ENCODE data around the gene NPR3. TPM values are rescaled to one million over a fixed set of nuclear protein-coding genes. Genes with fewer than 3 reads are reported as not detected.

The NPR3 gene
- total RNA-seq, 1 experiment from 2014 or later = 5.8 TPM

DNA sequence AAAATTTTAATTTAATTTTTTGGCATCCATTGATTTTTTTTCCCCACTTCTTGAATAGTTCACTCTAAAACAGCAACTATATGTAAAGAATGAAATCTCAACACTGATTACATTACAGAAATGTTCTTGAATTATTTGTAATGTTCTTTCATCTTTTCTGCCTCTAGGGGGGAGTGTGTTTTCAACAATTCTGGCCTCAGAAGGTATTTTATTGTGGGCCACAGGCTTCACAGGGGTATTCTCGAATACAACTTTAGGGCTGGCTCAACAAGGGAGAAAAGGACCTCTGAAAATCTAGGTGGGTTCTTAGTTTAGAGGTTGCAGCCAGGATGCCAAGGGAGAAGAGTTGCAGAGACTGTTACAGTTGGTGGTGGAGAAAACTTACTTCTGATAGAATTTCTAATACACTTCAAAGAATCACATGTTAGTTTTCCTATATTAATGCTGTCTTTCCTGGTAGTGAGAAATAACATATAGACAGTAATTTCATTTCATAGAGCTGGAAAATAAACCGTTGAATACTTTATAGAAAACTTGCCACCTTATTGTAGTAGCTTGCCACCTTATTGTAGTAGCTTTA is 3.6 kb upstream of the NPR3 start:
- H3K36me3 ChIP-seq = no peaks in the 10 kb centered on the region
- peaks cover 4% of the 10 kb centered on the region for H3K27me3 ChIP-seq
- H3K4me3 ChIP-seq = no peak overlapping the region
- DNase-seq = no peak
- H3K9me3 ChIP-seq = no peaks in the 10 kb centered on the region

DNA sequence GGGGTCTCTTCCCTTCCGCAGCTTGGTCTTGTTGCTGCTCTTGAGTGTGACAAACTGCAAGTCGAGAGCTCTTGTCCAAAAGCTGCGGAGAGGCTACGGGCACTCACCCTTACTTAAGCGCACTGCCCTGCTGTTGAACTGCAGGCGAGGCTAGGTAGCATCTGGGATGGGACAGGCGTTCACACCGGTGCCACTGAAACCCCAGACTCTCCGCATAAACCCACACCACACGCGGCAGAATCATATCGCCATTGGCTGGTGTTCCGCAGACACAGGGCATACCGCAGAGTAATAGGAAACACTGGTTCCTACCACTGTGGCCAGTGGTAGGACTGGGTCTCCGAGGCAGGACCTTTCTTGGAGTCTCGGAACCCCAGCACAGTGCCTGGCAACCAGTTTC is 2.2 kb upstream of the NPR3 start:
- Histone ChIP-seq H3K27me3 (peaks cover 12% of the 10 kb centered on the region), H3K36me3 (no peaks in the 10 kb centered on the region), H3K9me3 (no peaks in the 10 kb centered on the region), H3K4me3 (no peak overlapping the region)
- DNase-seq = no peak

DNA sequence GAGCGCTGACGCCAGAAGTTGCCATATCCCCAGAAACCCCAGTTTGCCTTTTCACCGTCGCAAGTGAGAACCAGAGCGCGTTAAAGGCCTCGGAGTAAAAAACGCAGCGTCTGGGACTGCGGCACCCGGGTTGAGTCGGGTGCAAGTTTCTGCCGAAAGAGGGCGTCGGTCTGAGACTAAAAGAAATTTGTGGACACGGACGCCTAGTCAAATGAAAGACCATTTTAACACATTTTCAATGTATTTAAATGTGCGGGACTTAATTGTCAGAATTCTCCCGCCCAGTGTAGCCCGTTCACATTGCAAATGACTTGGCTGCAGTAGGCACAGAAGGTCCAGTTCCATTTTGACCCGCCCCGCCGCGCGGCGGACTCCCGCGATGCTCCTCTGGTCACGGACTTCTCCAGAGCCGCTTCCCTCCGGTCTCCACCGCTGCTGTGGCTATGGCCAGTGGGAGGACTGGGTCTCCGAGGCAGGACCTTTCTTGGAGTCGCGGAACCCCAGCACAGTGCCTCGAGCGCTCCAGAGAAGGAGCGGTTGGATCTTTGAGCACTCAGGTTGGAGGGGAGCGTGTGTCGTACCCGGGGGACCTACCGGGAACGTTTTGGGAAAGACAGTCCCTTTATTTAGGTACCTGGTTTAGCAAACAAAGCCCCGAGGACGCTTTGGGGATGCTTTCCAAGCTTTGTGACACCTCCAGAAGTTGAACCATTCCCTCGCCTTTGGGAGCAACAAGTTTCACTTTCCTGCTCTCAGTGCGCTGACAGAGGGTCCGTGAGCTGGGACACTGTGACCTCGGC is 1.2 kb upstream of the NPR3 start:
- Histone ChIP-seq H3K27me3 (peaks cover 12% of the 10 kb centered on the region), H3K9me3 (no peaks in the 10 kb centered on the region), H3K36me3 (no peaks in the 10 kb centered on the region), H3K4me3 (peak overlapping the region; percentile 57)
- peak; percentile 79 for DNase-seq

DNA sequence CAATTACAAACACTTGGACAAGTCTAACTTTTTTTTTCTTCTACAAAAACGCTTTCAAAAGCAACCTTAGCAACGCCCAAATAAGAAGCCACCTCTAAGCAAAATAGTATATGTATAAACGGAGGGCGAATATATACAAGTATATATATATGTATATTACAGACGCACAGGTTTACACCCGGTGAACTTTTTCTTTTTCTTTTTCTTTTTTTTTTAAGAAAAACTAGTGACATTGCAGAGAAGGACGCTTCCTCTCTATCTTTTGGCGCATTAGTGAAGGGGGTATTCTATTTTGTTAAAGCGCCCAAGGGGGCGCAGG is 200 bp downstream of the NPR3 start:
- DNase-seq = no peak
- Histone ChIP-seq H3K27me3 (peaks cover 12% of the 10 kb centered on the region), H3K36me3 (no peaks in the 10 kb centered on the region), H3K4me3 (peak overlapping the region; percentile 45), H3K9me3 (no peaks in the 10 kb centered on the region)

DNA sequence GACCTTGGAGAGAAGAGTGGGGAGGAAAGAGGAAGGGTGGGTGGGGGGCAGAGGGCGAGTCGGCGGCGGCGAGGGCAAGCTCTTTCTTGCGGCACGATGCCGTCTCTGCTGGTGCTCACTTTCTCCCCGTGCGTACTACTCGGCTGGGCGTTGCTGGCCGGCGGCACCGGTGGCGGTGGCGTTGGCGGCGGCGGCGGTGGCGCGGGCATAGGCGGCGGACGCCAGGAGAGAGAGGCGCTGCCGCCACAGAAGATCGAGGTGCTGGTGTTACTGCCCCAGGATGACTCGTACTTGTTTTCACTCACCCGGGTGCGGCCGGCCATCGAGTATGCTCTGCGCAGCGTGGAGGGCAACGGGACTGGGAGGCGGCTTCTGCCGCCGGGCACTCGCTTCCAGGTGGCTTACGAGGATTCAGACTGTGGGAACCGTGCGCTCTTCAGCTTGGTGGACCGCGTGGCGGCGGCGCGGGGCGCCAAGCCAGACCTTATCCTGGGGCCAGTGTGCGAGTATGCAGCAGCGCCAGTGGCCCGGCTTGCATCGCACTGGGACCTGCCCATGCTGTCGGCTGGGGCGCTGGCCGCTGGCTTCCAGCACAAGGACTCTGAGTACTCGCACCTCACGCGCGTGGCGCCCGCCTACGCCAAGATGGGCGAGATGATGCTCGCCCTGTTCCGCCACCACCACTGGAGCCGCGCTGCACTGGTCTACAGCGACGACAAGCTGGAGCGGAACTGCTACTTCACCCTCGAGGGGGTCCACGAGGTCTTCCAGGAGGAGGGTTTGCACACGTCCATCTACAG is 760 bp downstream of the NPR3 start:
- Histone ChIP-seq H3K36me3 (no peaks in the 10 kb centered on the region), H3K4me3 (peak overlapping the region; percentile 45), H3K9me3 (no peaks in the 10 kb centered on the region), H3K27me3 (peaks cover 12% of the 10 kb centered on the region)
- DNase-seq = peak; percentile 56

DNA sequence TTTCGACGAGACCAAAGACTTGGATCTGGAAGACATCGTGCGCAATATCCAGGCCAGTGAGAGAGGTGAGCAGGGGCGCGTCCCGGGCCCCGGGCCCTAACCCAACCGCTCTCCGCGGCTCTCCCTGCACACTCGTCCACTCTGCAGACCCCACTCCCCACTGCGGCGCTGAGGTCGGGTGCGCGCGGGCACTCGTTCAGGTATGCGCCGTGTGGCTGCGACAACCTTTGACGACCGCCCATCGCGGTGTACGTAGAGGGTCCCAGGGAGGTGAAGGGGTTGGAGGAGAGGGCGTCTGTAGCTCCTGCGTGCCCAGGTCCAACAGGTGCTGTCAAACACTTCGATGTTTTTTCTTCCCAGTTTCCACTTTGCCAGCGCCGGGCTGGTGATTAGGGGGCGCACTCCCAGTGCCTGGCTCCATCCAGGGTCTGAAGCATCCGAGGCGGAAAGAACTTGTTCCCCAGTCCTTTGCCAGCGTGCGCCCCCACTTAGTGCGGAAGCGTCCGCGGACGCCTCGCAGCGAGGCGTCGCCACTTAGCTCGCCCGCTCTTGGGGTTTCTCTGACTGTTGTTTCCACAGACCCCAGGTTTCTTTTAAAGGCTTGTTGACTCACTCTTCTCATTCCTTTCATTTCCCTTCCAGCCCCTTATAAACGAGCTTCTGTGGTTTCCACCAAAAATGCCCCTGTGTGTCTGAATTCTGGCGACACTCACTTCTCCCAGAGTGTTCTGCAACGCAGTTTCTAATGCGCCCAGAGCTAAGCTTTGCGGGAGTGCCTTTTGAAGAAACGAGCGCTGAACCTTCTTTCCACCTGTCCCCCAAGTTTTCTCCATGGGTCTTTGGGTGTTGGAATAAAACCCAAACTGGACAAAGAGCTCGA is 1.6 kb downstream of the NPR3 start:
- Histone ChIP-seq H3K27me3 (peaks cover 12% of the 10 kb centered on the region), H3K9me3 (no peaks in the 10 kb centered on the region), H3K36me3 (no peaks in the 10 kb centered on the region), H3K4me3 (peak overlapping the region; percentile 45)
- DNase-seq = no peak

DNA sequence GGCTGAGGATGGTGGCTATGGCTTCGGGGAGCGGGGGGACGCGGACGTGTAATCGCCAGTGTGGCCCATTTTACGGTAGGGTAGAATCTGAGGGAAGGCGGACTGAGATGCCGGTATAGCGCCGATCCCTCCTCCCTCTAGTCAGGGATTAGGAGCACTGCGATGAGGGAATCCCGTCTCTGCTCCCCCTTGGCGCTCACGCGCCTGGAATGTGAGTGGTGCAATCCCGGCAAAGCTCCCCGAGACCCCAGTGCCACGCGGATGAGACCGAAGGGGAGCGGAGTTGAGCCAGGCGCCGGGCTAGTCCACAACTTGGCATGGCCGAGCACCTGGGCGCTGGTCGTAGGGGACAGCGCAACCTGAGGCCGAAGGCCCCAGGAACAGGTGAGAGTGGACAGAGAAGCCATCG is 2.2 kb downstream of the NPR3 start:
- Histone ChIP-seq H3K27me3 (peaks cover 12% of the 10 kb centered on the region), H3K4me3 (peak overlapping the region; percentile 15), H3K9me3 (no peaks in the 10 kb centered on the region), H3K36me3 (no peaks in the 10 kb centered on the region)
- no peak for DNase-seq

DNA sequence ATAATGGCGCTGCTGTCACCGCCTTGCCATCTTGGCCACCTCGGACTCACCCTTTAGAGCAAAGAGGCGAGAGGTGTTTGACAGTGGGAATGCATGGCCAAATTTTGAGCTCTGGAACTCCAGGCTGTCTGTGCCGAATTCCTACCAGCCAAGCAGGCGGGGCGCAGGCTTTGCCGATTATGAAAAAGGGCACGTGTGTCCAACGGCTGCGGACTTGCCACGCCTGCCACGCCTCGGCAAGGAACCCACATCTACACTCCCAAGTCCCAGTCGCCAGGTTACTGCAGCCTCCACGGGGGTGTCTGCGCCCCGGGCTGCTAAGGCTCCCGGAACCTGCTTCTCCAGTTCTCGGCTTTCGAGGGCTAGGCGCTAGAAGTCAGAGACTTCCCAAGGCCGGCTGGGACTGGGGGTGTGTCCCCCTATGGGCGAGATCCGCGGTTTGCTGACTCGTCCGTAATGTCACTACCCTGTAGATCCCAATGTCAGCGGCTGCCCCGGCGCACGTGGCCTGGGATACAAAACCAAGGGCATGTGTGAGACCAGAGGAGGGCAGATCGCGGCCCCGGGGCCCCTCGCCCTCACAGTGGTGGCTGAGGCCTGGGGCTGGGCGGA is 2.8 kb downstream of the NPR3 start:
- Histone ChIP-seq H3K27me3 (peaks cover 12% of the 10 kb centered on the region), H3K36me3 (no peaks in the 10 kb centered on the region), H3K4me3 (peak overlapping the region; percentile 15), H3K9me3 (no peaks in the 10 kb centered on the region)
- DNase-seq = peak; percentile 32

DNA sequence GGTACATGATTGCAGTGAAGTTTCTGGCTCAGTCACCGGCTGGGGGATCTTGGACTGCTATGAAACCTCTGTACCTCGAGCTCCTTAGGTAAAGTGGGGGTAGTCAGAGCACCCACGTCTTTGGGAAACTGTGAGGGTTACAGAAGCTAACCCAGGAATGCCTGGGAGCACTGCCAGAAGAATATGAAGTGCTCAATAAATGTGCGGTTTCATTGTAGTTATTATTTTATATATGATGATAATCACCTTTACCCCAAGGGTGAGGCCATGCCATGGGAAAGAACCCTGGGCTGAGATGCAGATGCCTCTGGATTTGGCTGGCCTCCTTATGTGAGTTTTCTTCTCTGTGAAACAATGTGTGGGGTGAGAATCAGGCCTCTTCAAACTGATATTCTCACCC is 3.7 kb downstream of the NPR3 start:
- Histone ChIP-seq H3K36me3 (no peaks in the 10 kb centered on the region), H3K9me3 (no peaks in the 10 kb centered on the region; the same call in 1 of the 2 replicates), H3K4me3 (no peak overlapping the region), H3K27me3 (peaks cover 12% of the 10 kb centered on the region)
- DNase-seq = no peak

DNA sequence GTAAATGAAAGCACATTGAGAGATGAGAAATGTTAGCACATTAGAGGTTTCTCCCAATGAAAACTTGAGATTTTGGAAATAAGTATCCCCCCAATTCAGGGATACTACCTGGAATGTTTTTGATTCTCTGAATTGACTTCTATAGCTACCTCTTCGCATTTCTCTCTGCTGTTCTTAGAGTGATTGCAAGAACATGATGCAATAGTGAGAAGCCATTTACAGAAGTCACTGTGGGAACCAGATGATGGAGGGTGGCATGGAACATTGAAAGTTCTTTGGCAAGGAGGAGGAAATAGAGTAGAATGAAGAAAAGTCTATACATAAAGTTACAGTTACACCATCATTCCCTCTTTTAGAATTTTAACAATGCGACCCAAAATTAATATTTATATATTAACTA is 9.2 kb downstream of the NPR3 start:
- no peaks in the 10 kb centered on the region; the same call in none of the 2 replicates for H3K9me3 ChIP-seq
- no peak overlapping the region for H3K4me3 ChIP-seq
- H3K27me3 ChIP-seq = no peaks in the 10 kb centered on the region
- DNase-seq = no peak
- no peaks in the 10 kb centered on the region for H3K36me3 ChIP-seq

DNA sequence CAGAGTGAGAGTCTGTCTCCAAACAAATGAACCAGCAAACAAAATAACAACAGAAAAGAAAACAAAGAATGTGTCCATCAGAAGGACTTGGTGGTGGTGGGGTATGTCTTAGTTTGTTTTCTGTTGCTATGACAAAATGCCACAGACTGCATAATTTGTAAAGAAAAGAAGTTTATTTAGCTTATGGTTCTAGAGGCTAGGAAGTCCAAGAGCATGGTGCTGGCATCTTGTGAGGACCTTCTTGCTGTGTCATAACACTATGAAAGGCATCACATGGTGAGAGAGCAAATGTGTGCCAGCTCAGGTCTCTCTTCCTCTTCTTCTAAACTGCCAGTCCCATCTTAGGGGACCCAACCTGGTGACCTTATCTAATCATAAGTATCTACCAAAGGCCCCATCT is 10.5 kb downstream of the NPR3 start:
- no peaks in the 10 kb centered on the region for H3K36me3 ChIP-seq
- DNase-seq = no peak
- no peaks in the 10 kb centered on the region; the same call in none of the 2 replicates for H3K9me3 ChIP-seq
- H3K27me3 ChIP-seq = no peaks in the 10 kb centered on the region
- no peak overlapping the region for H3K4me3 ChIP-seq

DNA sequence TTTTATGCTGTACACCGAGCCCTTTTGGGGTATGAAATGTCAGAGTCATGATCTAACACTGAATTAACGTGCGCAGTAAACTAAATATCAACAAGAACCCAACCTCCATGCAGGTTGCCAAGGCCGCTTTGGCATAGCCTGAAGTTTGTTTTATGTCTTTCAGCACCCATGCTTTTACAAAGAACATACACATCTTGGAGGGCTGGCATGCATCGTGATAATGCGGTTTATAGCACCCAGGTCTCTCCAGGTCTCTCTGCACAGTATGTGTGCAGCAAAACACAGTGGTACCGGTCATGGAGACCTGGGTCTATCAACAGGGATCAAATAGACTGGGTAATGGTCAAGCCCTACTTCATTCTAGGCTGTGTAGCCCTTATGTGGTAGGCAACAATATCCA is 11.8 kb downstream of the NPR3 start:
- H3K27me3 ChIP-seq = no peaks in the 10 kb centered on the region
- H3K36me3 ChIP-seq = no peaks in the 10 kb centered on the region
- peaks cover 4% of the 10 kb centered on the region for H3K9me3 ChIP-seq
- no peak for DNase-seq
- no peak overlapping the region for H3K4me3 ChIP-seq

DNA sequence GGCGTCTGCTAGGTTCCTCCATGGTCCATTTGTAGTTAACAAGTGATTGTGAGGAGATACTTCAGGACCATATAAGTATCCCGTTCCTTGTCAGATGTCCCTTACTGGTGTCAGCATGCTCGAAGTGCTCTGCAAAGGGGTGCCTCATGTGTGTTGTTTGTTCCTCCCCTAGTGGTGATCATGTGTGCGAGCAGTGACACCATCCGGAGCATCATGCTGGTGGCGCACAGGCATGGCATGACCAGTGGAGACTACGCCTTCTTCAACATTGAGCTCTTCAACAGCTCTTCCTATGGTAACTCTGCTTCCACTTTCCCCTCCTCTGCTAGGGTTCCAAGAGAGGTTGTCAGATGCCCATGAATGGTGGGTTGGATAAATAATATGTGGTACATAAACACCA is 13.4 kb downstream of the NPR3 start:
- H3K36me3 ChIP-seq = no peaks in the 10 kb centered on the region
- H3K9me3 ChIP-seq = peaks cover 4% of the 10 kb centered on the region
- no peak for DNase-seq

DNA sequence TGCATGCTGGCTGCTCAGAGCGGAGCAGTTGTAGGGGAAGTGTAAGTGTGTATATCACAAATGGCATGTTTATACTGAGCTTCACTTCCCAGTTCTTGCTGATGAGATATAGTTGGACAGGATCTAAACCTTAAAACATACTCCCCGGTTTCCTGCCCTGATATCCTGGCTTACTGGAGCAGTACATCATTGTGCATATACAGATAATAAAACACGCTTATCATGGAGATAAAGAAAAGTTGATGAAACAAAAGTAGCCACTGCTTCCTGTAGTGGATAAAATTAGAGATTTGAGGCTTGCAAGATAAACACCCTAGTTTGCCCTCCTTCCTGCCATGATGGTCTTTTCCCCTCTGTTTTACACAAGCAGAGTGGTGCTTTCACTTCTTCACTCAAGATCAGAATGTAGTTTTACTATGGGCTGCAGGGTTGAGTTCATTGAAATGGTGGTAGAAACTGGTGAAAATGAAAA is 15.0 kb downstream of the NPR3 start:
- Histone ChIP-seq H3K36me3 (no peaks in the 10 kb centered on the region), H3K27me3 (no peaks in the 10 kb centered on the region), H3K4me3 (no peak overlapping the region), H3K9me3 (peaks cover 4% of the 10 kb centered on the region)
- DNase-seq = no peak

More for the DNA sequence above, 13.4 kb downstream of the NPR3 start:
- no peaks in the 10 kb centered on the region for H3K27me3 ChIP-seq
- no peak overlapping the region for H3K4me3 ChIP-seq

DNA sequence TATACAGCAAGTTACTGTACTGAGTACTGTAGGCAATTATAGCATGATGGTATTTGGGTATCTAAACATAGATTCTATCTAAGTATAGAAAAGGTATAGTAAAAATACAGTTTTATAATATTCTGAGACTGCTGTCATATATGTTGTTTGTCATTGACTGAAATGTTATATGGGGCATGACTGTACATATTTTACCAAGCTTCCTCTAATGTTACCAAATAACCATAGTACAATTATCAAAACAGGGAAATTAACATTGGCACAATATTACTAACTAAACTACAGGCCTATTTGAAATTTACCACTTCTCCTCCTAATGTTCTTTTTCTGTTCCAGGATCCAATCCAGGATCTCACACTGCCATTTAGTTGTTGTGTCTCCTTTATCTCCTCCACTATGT is 18.5 kb downstream of the NPR3 start:
- Histone ChIP-seq H3K4me3 (no peak overlapping the region), H3K36me3 (no peaks in the 10 kb centered on the region), H3K9me3 (peaks cover 4% of the 10 kb centered on the region), H3K27me3 (no peaks in the 10 kb centered on the region)
- no peak for DNase-seq
